H1 (cell line): Measurements from ENCODE around the gene GAST. TPM values are rescaled to one million over a fixed set of nuclear protein-coding genes. Genes with fewer than 3 reads are reported as not detected.

Experiments used
- ASH2L ChIP-seq: fragments of 200-600, 300-600 bp; sonication (generic); IDR thresholded peaks from one replicate; pipeline ENCODE4 v1.7.1; 2017; ENCODE audit warnings: low read length
- SIRT6 ChIP-seq: IDR thresholded peaks from one replicate; pipeline ENCODE4 v1.7.1; 2012; ENCODE audit warnings: low read length, inconsistent platforms
- polyA plus RNA-seq, 7 experiments: library from polyadenylated mRNA; depleted of rRNA in 3 of 7; stranded (reverse) in 5 of 7; unstranded in 2 of 7; fragments of >200 nt in 5 of 7; fragments of 200-250 nt in 2 of 7; gene quantifications; 1 replicate in 5 of 7; 2 replicates in 1 of 7; 4 replicates in 1 of 7; pipeline versions ENCODE4 v1.2.1 to v1.2.3, GENCODE V29; 2011 to 2013; ENCODE audit warnings: missing spikeins in 2 of 7, mixed read lengths in 2 of 7
- total RNA-seq: library from RNA; stranded (reverse); fragmentation: NEBNext Ultra II Directional; extraction: Animal tissue kit (Norgen Biotek cat#: 25700); gene quantifications from 2 replicates; pipeline ENCODE4 v1.2.1, GENCODE V29; 2021

Gene GAST
- total and polyA plus RNA-seq, 2 of the 8 experiments (the other 6 are each of a cell fraction or from before 2014, with no cell fraction given), result not detected

GRCh38 chr17:41679740-41680425 lies 32.2 kb upstream of the GAST start (continued):
- no peak for TF ChIP-seq ASH2L
- no peak for TF ChIP-seq SIRT6
